HEK293 (cell line): ENCODE measurements around the gene COQ8A.
A peak's percentile ranks its signal among the peaks of the same experiment; 100 is the strongest.

ENCODE experiments used
- HOXA7 ChIP-seq: sonication (generic); formaldehyde crosslinking; IDR thresholded peaks from 2 replicates; pipeline ENCODE4 v1.8.1; 2022; ENCODE audit warnings: missing genetic modification reagents, borderline replicate concordance
- KLF1 ChIP-seq: fragments of 450-650 bp; formaldehyde crosslinking; IDR thresholded peaks from 2 replicates; pipeline ENCODE4 v1.5.1; 2016; ENCODE audit warnings: missing biosample characterization, missing genetic modification characterization
- MEIS1 ChIP-seq: sonication (generic); formaldehyde crosslinking; IDR thresholded peaks from 2 replicates; pipeline ENCODE4 v1.8.1; 2022; ENCODE audit warnings: missing genetic modification reagents, mild to moderate bottlenecking, borderline replicate concordance
- MYNN ChIP-seq: fragments of 450-650 bp; formaldehyde crosslinking; IDR thresholded peaks from 2 replicates; pipeline ENCODE4 v1.5.1; 2016; ENCODE audit warnings: missing biosample characterization, missing genetic modification characterization, borderline replicate concordance
- REPIN1 ChIP-seq: fragments of 450-650 bp; formaldehyde crosslinking; IDR thresholded peaks from 2 replicates; pipeline ENCODE4 v1.5.1; 2017; ENCODE audit warnings: missing biosample characterization, missing genetic modification characterization, low read depth
- SETDB1 ChIP-seq: IDR thresholded peaks from one replicate; pipeline ENCODE4 v1.6.1; 2017; ENCODE audit warnings: mild to moderate bottlenecking, low read length, moderate library complexity, mixed read lengths; ENCODE audit not compliant: insufficient read length
- WT1 ChIP-seq: fragments of 450-650 bp; formaldehyde crosslinking; IDR thresholded peaks from 2 replicates; pipeline ENCODE4 v1.5.1; 2016; ENCODE audit warnings: missing biosample characterization, missing genetic modification characterization
- ZBTB48 ChIP-seq: fragments of 450-650 bp; formaldehyde crosslinking; IDR thresholded peaks from 2 replicates; pipeline ENCODE4 v1.5.1; 2016; ENCODE audit warnings: missing biosample characterization, missing genetic modification characterization
- ZIC2 ChIP-seq: fragments of 450-650 bp; formaldehyde crosslinking; IDR thresholded peaks from 2 replicates; pipeline ENCODE4 v1.5.1; 2016; ENCODE audit warnings: missing biosample characterization, missing genetic modification characterization
- ZNF10 ChIP-seq: fragments of 450-650 bp; formaldehyde crosslinking; IDR thresholded peaks from 2 replicates; pipeline ENCODE4 v1.5.1; 2017; ENCODE audit warnings: missing biosample characterization, missing genetic modification characterization
- ZNF140 ChIP-seq: fragments of 450-650 bp; formaldehyde crosslinking; IDR thresholded peaks from 2 replicates; pipeline ENCODE4 v1.5.1; 2016; ENCODE audit warnings: missing biosample characterization, missing genetic modification characterization
- ZNF174 ChIP-seq: fragments of 450-650 bp; formaldehyde crosslinking; IDR thresholded peaks from 2 replicates; pipeline ENCODE4 v1.5.0; 2017; ENCODE audit warnings: missing biosample characterization, mild to moderate bottlenecking, missing genetic modification characterization
- ZNF184 ChIP-seq: fragments of 450-650 bp; IDR thresholded peaks from 2 replicates; pipeline ENCODE4 v1.5.1; 2018; ENCODE audit warnings: missing biosample characterization, mild to moderate bottlenecking, missing genetic modification characterization
- ZNF211 ChIP-seq: fragments of 450-650 bp; formaldehyde crosslinking; IDR thresholded peaks from 2 replicates; pipeline ENCODE4 v1.5.1; 2016; ENCODE audit warnings: low read depth, missing biosample characterization, missing genetic modification characterization
- ZNF24 ChIP-seq: fragments of 450-650 bp; formaldehyde crosslinking; IDR thresholded peaks from 2 replicates; pipeline ENCODE4 v1.5.1; 2016; ENCODE audit warnings: missing biosample characterization, missing genetic modification characterization
- ZNF350 ChIP-seq: fragments of 450-650 bp; formaldehyde crosslinking; IDR thresholded peaks from 2 replicates; pipeline ENCODE4 v1.5.0; 2017; ENCODE audit warnings: missing biosample characterization, mild to moderate bottlenecking, missing genetic modification characterization
- ZNF391 ChIP-seq: fragments of 450-650 bp; formaldehyde crosslinking; IDR thresholded peaks from 2 replicates; pipeline ENCODE4 v1.5.1; 2016; ENCODE audit warnings: low read depth, missing biosample characterization, missing genetic modification characterization, borderline replicate concordance
- ZNF398 ChIP-seq: fragments of 450-650 bp; formaldehyde crosslinking; IDR thresholded peaks from 2 replicates; pipeline ENCODE4 v1.5.1; 2017; ENCODE audit warnings: missing biosample characterization, missing genetic modification characterization
- ZNF514 ChIP-seq: fragments of 450-650 bp; formaldehyde crosslinking; IDR thresholded peaks from 2 replicates; pipeline ENCODE4 v1.5.1; 2016; ENCODE audit warnings: missing biosample characterization, missing genetic modification characterization
- ZNF521 ChIP-seq: fragments of 450-650 bp; formaldehyde crosslinking; IDR thresholded peaks from 2 replicates; pipeline ENCODE4 v1.5.1; 2017; ENCODE audit warnings: missing biosample characterization, mild to moderate bottlenecking, missing genetic modification characterization
- ZNF530 ChIP-seq: fragments of 450-650 bp; formaldehyde crosslinking; IDR thresholded peaks from 2 replicates; pipeline ENCODE4 v1.5.1; 2016; ENCODE audit warnings: low read depth, missing biosample characterization, missing genetic modification characterization
- ZNF558 ChIP-seq: fragments of 450-650 bp; formaldehyde crosslinking; IDR thresholded peaks from 2 replicates; pipeline ENCODE4 v1.5.1; 2016; ENCODE audit warnings: missing biosample characterization, missing genetic modification characterization
- ZNF561 ChIP-seq: fragments of 450-650 bp; IDR thresholded peaks from 2 replicates; pipeline ENCODE4 v1.5.1; 2018; ENCODE audit warnings: missing biosample characterization, missing genetic modification characterization, borderline replicate concordance
- ZNF626 ChIP-seq: fragments of 450-650 bp; sonication (Bioruptor Pico); formaldehyde crosslinking; IDR thresholded peaks from 2 replicates; pipeline ENCODE4 v1.5.1; 2018; ENCODE audit warnings: missing biosample characterization, missing genetic modification characterization, inconsistent platforms
- ZNF664 ChIP-seq: fragments of 450-650 bp; formaldehyde crosslinking; IDR thresholded peaks from 2 replicates; pipeline ENCODE4 v1.5.1; 2016; ENCODE audit warnings: missing biosample characterization, missing genetic modification characterization
- ZNF707 ChIP-seq: fragments of 450-650 bp; formaldehyde crosslinking; IDR thresholded peaks from 2 replicates; pipeline ENCODE4 v1.5.1; 2016; ENCODE audit warnings: missing biosample characterization, missing genetic modification characterization
- ZNF747 ChIP-seq: fragments of 450-650 bp; formaldehyde crosslinking; IDR thresholded peaks from 2 replicates; pipeline ENCODE4 v1.5.1; 2016; ENCODE audit warnings: missing biosample characterization, missing genetic modification characterization
- ZNF777 ChIP-seq: fragments of 450-650 bp; formaldehyde crosslinking; IDR thresholded peaks from 2 replicates; pipeline ENCODE4 v1.5.1; 2017; ENCODE audit warnings: missing biosample characterization, missing genetic modification characterization, borderline replicate concordance
- ZSCAN30 ChIP-seq: fragments of 450-650 bp; IDR thresholded peaks from 2 replicates; pipeline ENCODE4 v1.5.1; 2018; ENCODE audit warnings: missing biosample characterization, mild to moderate bottlenecking, missing genetic modification characterization, moderate library complexity
- TF ChIP-seq, protein P1 (sequence below): fragments of 450-650 bp; formaldehyde crosslinking; IDR thresholded peaks from 2 replicates; pipeline ENCODE4 v1.5.1; 2016; ENCODE audit warnings: missing biosample characterization, missing genetic modification characterization
- TF ChIP-seq, protein P2 (sequence below): fragments of 450-650 bp; formaldehyde crosslinking; IDR thresholded peaks from 2 replicates; pipeline ENCODE4 v1.5.1; 2016; ENCODE audit warnings: missing biosample characterization, missing genetic modification characterization
- TF ChIP-seq, protein P3 (sequence below): fragments of 450-650 bp; IDR thresholded peaks from 2 replicates; pipeline ENCODE4 v1.5.1; 2018; ENCODE audit warnings: missing biosample characterization, mild to moderate bottlenecking, missing genetic modification characterization

The COQ8A gene

DNA sequence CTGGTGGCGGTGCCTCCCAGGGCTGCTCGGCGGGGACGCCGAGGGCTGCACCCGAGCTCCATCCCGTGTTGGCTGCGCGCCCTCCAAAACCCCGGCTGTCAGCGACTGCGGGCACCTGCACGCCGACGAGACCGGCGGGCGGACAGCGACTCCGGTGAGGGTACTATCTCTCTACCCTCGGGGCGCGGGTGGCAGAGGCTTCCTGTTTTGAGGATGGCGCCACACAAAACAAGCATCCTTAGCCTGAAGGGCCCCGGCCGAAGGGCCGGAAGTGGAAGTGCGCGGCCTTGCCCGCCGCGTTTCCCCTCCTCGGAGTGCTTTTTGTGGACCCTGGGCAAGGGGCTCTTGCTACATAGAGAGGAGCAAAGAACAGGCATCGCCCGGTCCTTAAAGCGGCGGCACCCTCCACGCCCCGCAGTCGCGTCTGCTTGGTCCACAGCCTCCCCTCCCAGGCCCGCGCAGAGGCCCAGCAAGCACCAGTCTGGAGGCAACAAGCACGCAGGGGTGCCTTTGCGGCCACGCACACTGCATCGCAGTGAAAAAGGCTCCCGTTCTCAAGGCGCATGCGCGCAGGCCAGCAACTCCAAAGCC lies 561 bp upstream of the COQ8A start (continued):
- peak; percentile 60; the same call in 1 of the 2 replicates for TF ChIP-seq ZIC2 (tag by site-specific recombination)
- TF ChIP-seq ZNF391 (tag by site-specific recombination) = peak; percentile 84; the same call in 1 of the 2 replicates
- no peak for TF ChIP-seq ZNF174 (tag by site-specific recombination)
- TF ChIP-seq ZNF747 (tag by site-specific recombination) = no peak
- no peak for TF ChIP-seq ZNF521 (tag by site-specific recombination)
- TF ChIP-seq ZNF707 = no peak; the same call in 1 of the 2 replicates
- TF ChIP-seq ZBTB48 (tag by site-specific recombination) = peak; percentile 97
- no peak for TF ChIP-seq ZNF777 (tag by site-specific recombination)
- no peak for TF ChIP-seq ZNF530
- 0 out of 2 replicates have a peak, but pooled peaks have one; percentile 24 for TF ChIP-seq ZNF664 (tag by site-specific recombination)
- TF ChIP-seq ZNF398 (tag by site-specific recombination) = peak; percentile 48
- peak; percentile 99 for TF ChIP-seq ZSCAN30
- TF ChIP-seq ZNF514 (tag by site-specific recombination) = no peak
- TF ChIP-seq, protein P1, sequence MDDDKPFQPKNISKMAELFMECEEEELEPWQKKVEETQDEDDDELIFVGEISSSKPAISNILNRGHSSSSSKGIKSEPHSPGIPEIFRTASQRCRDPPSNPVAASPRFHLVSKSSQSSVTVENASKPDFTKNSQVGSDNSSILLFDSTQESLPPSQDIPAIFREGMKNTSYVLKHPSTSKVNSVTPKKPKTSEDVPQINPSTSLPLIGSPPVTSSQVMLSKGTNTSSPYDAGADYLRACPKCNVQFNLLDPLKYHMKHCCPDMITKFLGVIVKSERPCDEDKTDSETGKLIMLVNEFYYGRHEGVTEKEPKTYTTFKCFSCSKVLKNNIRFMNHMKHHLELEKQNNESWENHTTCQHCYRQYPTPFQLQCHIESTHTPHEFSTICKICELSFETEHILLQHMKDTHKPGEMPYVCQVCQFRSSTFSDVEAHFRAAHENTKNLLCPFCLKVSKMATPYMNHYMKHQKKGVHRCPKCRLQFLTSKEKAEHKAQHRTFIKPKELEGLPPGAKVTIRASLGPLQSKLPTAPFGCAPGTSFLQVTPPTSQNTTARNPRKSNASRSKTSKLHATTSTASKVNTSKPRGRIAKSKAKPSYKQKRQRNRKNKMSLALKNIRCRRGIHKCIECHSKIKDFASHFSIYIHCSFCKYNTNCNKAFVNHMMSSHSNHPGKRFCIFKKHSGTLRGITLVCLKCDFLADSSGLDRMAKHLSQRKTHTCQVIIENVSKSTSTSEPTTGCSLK (tag by site-specific recombination) = no peak
- TF ChIP-seq REPIN1 (tag by site-specific recombination) = peak; percentile 82; the same call in 1 of the 2 replicates
- peak; percentile 93 for TF ChIP-seq ZNF561 (tag by site-specific recombination)
- no peak for TF ChIP-seq ZNF184 (tag by site-specific recombination)
- no peak for TF ChIP-seq HOXA7
- TF ChIP-seq MYNN (tag by site-specific recombination) = peak; percentile 59; the same call in 1 of the 2 replicates
- TF ChIP-seq ZNF558 (tag by site-specific recombination) = no peak
- TF ChIP-seq SETDB1 = peak; percentile 23
- 0 out of 2 replicates have a peak, but pooled peaks have one; percentile 41 for TF ChIP-seq KLF1
- peak; percentile 85 for TF ChIP-seq ZNF24
- no peak for TF ChIP-seq ZNF626 (tag by site-specific recombination)
- TF ChIP-seq, protein P2, sequence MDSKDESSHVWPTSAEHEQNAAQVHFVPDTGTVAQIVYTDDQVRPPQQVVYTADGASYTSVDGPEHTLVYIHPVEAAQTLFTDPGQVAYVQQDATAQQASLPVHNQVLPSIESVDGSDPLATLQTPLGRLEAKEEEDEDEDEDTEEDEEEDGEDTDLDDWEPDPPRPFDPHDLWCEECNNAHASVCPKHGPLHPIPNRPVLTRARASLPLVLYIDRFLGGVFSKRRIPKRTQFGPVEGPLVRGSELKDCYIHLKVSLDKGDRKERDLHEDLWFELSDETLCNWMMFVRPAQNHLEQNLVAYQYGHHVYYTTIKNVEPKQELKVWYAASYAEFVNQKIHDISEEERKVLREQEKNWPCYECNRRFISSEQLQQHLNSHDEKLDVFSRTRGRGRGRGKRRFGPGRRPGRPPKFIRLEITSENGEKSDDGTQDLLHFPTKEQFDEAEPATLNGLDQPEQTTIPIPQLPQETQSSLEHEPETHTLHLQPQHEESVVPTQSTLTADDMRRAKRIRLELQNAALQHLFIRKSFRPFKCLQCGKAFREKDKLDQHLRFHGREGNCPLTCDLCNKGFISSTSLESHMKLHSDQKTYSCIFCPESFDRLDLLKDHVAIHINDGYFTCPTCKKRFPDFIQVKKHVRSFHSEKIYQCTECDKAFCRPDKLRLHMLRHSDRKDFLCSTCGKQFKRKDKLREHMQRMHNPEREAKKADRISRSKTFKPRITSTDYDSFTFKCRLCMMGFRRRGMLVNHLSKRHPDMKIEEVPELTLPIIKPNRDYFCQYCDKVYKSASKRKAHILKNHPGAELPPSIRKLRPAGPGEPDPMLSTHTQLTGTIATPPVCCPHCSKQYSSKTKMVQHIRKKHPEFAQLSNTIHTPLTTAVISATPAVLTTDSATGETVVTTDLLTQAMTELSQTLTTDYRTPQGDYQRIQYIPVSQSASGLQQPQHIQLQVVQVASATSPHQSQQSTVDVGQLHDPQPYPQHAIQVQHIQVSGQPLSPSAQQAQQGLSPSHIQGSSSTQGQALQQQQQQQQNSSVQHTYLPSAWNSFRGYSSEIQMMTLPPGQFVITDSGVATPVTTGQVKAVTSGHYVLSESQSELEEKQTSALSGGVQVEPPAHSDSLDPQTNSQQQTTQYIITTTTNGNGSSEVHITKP (tag by site-specific recombination) = peak; percentile 84; the same call in 1 of the 2 replicates
- peak; percentile 59; the same call in 1 of the 2 replicates for TF ChIP-seq ZNF10 (tag by site-specific recombination)
- no peak for TF ChIP-seq MEIS1
- no peak for TF ChIP-seq ZNF350 (tag by site-specific recombination)
- no peak for TF ChIP-seq ZNF211
- TF ChIP-seq ZNF140 = no peak
- TF ChIP-seq, protein P3, sequence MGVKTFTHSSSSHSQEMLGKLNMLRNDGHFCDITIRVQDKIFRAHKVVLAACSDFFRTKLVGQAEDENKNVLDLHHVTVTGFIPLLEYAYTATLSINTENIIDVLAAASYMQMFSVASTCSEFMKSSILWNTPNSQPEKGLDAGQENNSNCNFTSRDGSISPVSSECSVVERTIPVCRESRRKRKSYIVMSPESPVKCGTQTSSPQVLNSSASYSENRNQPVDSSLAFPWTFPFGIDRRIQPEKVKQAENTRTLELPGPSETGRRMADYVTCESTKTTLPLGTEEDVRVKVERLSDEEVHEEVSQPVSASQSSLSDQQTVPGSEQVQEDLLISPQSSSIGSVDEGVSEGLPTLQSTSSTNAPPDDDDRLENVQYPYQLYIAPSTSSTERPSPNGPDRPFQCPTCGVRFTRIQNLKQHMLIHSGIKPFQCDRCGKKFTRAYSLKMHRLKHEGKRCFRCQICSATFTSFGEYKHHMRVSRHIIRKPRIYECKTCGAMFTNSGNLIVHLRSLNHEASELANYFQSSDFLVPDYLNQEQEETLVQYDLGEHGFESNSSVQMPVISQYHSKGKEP = peak; percentile 47; the same call in 1 of the 2 replicates
- TF ChIP-seq WT1 (tag by site-specific recombination) = peak; percentile 76
